ENCODE measurements around the gene SLCO3A1. TPM values are rescaled to one million over a fixed set of nuclear protein-coding genes. Genes with fewer than 3 reads are reported as not detected.
"Not testable (repeated sequence)": the region's sequence is repeated elsewhere in the genome, so short reads cannot be mapped to it uniquely, and the experiment has no call there.

Gene SLCO3A1
- total RNA-seq, 1 donor from 2014 or later: 36.4 TPM

GRCh38 chr15:92167451-92167850, 313.9 kb downstream of the SLCO3A1 start:
- DNase-seq (ENCODE audit: low spot score) (no peak), ATAC-seq (no peak)
- intact Hi-C loops (cut with DNase I): no loop called here

- no peak for ATAC-seq
- intact Hi-C loops (cut with DNase I): no loop called here
Measured at GRCh38 chr15:92168066-92168683, 314.7 kb downstream of the SLCO3A1 start.

GRCh38 chr15:92170897-92171296, 317.4 kb downstream of the SLCO3A1 start:
- intact Hi-C loops (cut with DNase I): no loop called here
- ATAC-seq (no peak), DNase-seq (ENCODE audit: low spot score) (no peak)

More at GRCh38 chr15:92168066-92168683, 314.7 kb downstream of the SLCO3A1 start:
- DNase-seq (ENCODE audit: low spot score): no peak

GRCh38 chr15:92178911-92179310, 325.4 kb downstream of the SLCO3A1 start:
- DNase-seq (ENCODE audit: low spot score): no peak
- intact Hi-C loops (cut with DNase I): no loop called here
- no peak for ATAC-seq

- ATAC-seq (no peak), DNase-seq (ENCODE audit: low spot score) (no peak)
- intact Hi-C loops (cut with DNase I): no loop called here
Measured at GRCh38 chr15:92184142-92184541, 330.6 kb downstream of the SLCO3A1 start.

- ATAC-seq: no peak
- intact Hi-C loops (cut with DNase I): no loop called here
- no peak for DNase-seq (ENCODE audit: low spot score)
Measured at GRCh38 chr15:92184679-92185230, 331.2 kb downstream of the SLCO3A1 start.

GRCh38 chr15:92187975-92188374, 334.5 kb downstream of the SLCO3A1 start:
- intact Hi-C loops (cut with DNase I): no loop called here
- no peak for ATAC-seq

GRCh38 chr15:92189166-92189565, 335.7 kb downstream of the SLCO3A1 start:
- intact Hi-C loops (cut with DNase I): no loop called here

More at GRCh38 chr15:92187975-92188374, 334.5 kb downstream of the SLCO3A1 start:
- DNase-seq (ENCODE audit: low spot score): no peak

GRCh38 chr15:92195241-92195640, 341.7 kb downstream of the SLCO3A1 start:
- ATAC-seq: no peak
- intact Hi-C loops (cut with DNase I): no loop called here

More at GRCh38 chr15:92189166-92189565, 335.7 kb downstream of the SLCO3A1 start:
- ATAC-seq: no peak
- no peak for DNase-seq (ENCODE audit: low spot score)

GRCh38 chr15:92196342-92196741, 342.8 kb downstream of the SLCO3A1 start:
- intact Hi-C loops (cut with DNase I): no loop called here
- DNase-seq (ENCODE audit: low spot score) (no peak), ATAC-seq (no peak)

More at GRCh38 chr15:92195241-92195640, 341.7 kb downstream of the SLCO3A1 start:
- no peak for DNase-seq (ENCODE audit: low spot score)

GRCh38 chr15:92197746-92198145, 344.2 kb downstream of the SLCO3A1 start:
- ATAC-seq: no peak
- DNase-seq (ENCODE audit: low spot score): no peak
- intact Hi-C loops (cut with DNase I): no loop called here

- ATAC-seq (no peak), DNase-seq (ENCODE audit: low spot score) (no peak)
- intact Hi-C loops (cut with DNase I): no loop called here
Measured at GRCh38 chr15:92200891-92201290, 347.4 kb downstream of the SLCO3A1 start.

- no peak for ATAC-seq
- intact Hi-C loops (cut with DNase I): loop anchor here (5.0 kb wide), 1 partner anchor 1368 kb away; no protein-coding TSS in a partner anchor
- no peak for DNase-seq (ENCODE audit: low spot score)
Measured at GRCh38 chr15:92205255-92205739, 351.8 kb downstream of the SLCO3A1 start.

- intact Hi-C loops (cut with DNase I): loop anchor here (5.0 kb wide), 1 partner anchor 1370 kb away; no protein-coding TSS in a partner anchor
- DNase-seq (ENCODE audit: low spot score); ATAC-seq: not testable (repeated sequence)
Measured at GRCh38 chr15:92207601-92208000, 354.1 kb downstream of the SLCO3A1 start.
